ENCODE measurements around the gene C1orf159.

Gene C1orf159

GRCh38 chr1:1161683-1162079, 45.8 kb upstream of the C1orf159 start:
- TF ChIP-seq CTCF (conservative IDR thresholded peaks at IDR 0.05; ENCODE audit: low read depth, low read length), result no peak
- no peak overlapping the region for H3K4me3 ChIP-seq (ENCODE audit: low read length)
- DNase-seq (ENCODE audit: low read depth), result no peak

- H3K4me3 ChIP-seq (ENCODE audit: low read length), result no peak overlapping the region
- no peak for TF ChIP-seq CTCF (conservative IDR thresholded peaks at IDR 0.05; ENCODE audit: low read depth, low read length)
- no peak for DNase-seq (ENCODE audit: low read depth)
Measured at GRCh38 chr1:1161078-1161682, 45.3 kb upstream of the C1orf159 start.

- no peak overlapping the region for H3K4me3 ChIP-seq (ENCODE audit: low read length)
- DNase-seq (ENCODE audit: low read depth), result no peak
- TF ChIP-seq CTCF (conservative IDR thresholded peaks at IDR 0.05; ENCODE audit: low read depth, low read length), result no peak
Measured at GRCh38 chr1:1160281-1160930, 44.5 kb upstream of the C1orf159 start.

- H3K4me3 ChIP-seq (ENCODE audit: low read length), result peak overlapping the region; percentile 36
- no peak for TF ChIP-seq CTCF (conservative IDR thresholded peaks at IDR 0.05; ENCODE audit: low read depth, low read length)
- peak; percentile 24 for DNase-seq (ENCODE audit: low read depth)
Measured at GRCh38 chr1:1157914-1158710, 42.2 kb upstream of the C1orf159 start.

- peak; percentile 61 for DNase-seq (ENCODE audit: low read depth)
- TF ChIP-seq CTCF (conservative IDR thresholded peaks at IDR 0.05; ENCODE audit: low read depth, low read length), result no peak
- H3K4me3 ChIP-seq (ENCODE audit: low read length), result peak overlapping the region; percentile 36
Measured at GRCh38 chr1:1157426-1157913, 41.6 kb upstream of the C1orf159 start.

GRCh38 chr1:1157033-1157365, 41.1 kb upstream of the C1orf159 start:
- no peak for DNase-seq (ENCODE audit: low read depth)
- TF ChIP-seq CTCF (conservative IDR thresholded peaks at IDR 0.05; ENCODE audit: low read depth, low read length), result no peak
- no peak overlapping the region for H3K4me3 ChIP-seq (ENCODE audit: low read length)
